HG02588 (cell line): Measurements from ENCODE around the gene SPDL1.

ENCODE experiments used
- ATAC-seq: cut with Tn5 transposase; IDR thresholded peaks from one replicate; pipeline ENCODE4 v1.9.1; 2021; ENCODE audit warnings: mild to moderate bottlenecking, moderate library complexity; ENCODE audit not compliant: unreplicated experiment

The SPDL1 gene

GRCh38 chr5:169628892-169629291 is 45.3 kb downstream of the SPDL1 start:
- no peak for ATAC-seq

GRCh38 chr5:169629847-169630548 is 46.4 kb downstream of the SPDL1 start:
- ATAC-seq = no peak

- ATAC-seq = no peak
These were observed 47.8 kb downstream of the SPDL1 start for GRCh38 chr5:169631360-169631759.

GRCh38 chr5:169632946-169633345 is 49.4 kb downstream of the SPDL1 start:
- ATAC-seq = no peak

DNA sequence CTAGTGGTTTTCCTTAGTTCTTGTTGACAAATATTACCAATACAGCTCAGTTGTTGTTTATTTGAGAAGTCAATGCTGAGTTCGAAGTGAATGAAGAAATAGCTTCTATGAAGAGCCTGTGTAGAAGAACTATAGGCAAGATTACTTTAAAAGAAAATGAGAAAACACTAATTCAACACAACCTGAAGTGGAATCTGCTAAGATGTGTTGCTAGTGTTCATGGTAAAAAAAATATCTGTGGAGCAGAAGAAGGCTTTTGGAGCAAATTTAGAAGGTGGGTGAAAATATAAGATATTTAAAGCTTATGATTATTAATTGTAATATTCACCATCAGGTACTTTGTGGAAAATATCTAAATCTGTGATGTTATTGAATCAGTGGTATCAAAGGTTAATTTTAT is 51.0 kb downstream of the SPDL1 start:
- no peak for ATAC-seq

DNA sequence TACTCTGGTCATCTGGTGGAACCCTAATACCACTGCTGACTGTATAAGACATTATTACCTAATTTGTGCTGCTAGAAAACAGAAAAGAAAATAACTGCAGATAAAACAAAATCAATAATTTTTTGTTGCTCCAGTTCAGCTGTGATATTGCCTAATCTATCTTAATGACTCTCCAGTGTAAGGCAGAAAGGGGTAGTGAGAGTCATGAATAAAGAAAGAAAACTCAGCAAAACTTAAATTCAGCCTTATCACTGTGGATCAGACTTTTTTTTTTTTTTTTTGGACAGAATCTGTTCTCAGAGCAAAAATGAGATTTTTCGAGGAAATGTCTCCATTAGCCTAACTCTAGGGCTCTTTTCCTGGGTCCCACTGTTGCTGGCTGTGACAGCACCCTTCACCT is 52.4 kb downstream of the SPDL1 start:
- ATAC-seq = no peak

DNA sequence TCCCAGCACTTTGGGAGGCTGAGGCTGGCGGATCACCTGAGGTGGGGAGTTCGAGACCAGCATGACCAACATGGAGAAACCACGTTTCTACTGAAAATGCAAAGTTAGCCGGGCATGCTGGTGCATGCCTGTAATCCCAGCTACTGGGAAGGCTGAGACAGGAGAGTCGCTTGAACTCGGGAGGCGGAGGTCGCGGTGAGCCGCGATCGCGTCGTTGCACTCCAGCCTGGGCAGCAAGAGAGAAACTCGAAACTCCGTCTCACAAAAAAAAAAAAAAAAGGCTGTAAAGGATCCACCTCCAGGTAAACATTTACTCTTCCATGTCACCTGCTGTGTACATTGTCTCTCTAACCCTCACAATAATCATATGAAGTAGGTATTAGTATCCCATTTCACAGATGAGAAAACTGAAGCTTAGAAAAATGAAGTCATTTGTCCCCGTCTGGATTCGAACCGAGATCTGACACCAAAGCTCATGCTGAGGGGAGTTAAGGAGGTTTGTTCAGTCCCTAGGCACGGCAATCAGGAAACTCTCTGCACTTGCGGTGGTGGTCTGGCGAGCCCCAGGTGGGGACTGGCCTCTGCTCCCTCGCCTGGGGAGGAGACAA is 53.0 kb downstream of the SPDL1 start:
- ATAC-seq = no peak

DNA sequence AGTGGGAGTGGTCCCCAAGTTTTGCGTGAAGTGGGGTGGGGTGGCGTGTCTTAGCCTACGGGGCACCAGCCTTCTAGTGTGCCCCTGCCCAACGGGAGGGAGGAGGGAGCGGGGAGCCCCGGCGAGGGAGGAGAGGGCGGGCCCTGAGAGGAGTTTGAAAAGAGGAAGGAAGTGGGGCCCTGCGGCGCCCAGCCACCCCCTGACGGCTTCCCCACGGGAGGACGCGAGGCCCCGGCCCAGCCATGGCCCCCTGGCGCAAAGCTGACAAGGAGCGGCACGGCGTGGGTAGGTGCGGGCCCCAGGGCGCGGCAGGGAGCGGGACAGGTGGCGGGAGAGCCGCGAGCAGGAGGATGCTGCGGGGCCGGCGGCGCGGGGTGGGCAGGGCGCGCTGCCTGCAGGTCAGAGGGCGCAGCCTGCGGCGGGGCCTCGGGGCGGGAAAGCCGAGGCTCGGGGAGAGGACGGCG is 53.5 kb downstream of the SPDL1 start, which contains the start of gene DOCK2:
TSS of gene DOCK2 (plus strand) at position 191 of the 464 bp plus-strand sequence. CDS start at position 243, 52 bp downstream.
- peak; percentile 91 for ATAC-seq

DNA sequence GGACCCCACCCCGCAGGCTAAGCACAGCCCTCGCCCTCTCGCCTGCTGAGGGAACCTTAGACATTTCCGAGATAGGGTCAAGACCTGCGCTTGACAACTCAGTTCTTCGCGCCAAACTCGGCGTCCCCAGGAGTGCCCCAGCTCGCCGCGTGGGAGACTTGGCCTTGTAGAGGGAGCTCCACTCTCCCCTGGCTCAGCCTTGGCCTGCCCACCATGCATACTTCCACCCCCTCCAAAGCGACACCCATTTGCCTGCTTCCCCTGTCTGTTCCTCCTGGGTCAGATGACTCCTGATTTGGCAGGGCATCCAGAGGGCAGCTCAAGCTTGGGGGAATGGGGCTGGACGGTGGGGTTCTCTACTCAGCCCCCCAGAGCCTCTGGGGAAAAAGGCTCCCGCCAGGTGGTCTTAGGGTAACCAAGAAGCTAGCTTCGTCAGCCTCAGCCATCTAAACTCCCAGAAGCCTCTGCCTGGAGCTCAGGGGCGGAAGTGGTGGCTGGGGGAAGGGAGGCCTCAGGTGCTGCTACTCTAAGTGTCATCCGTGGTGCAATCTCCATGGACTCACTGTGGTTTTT is 54.1 kb downstream of the SPDL1 start:
- ATAC-seq = peak; percentile 52

DNA sequence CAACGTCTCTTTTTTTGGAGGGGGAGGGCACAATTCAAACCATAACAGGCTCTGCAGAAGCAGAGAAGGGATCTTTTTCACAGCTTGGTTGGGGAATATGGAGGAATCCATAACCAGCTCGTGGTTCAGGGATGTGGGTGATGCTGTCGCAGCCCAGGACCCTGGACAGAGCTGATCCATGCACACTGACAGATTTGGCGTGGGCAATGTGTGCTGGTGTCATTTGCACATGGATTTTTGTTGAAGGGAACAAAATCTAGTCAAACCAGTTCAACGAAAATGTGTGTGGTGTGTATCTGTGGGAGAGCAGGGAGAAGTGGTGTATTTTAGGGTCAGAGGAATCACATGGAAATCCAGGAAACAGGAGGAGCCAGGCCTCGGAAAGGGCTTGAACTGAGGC is 57.7 kb downstream of the SPDL1 start:
- no peak for ATAC-seq

DNA sequence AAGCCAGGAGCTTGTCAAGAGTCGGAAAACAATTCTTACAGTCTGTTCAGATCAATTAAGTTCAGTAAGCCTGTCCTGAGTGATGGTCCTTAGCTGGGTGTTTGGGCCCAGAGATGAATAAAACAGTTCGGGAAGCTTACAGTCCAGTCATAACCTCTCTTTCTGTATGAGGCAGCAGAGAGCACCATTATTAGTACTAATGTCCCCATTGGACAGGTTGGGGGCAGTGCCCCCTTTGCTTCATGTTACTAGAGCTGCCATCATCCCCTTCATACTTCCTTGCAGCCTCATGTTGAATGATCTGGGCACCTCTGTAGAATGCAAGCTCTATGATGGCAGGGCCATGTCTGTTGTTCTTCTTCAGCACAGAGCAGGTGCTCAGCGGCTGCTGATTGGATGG is 63.3 kb downstream of the SPDL1 start:
- ATAC-seq = peak; percentile 31

DNA sequence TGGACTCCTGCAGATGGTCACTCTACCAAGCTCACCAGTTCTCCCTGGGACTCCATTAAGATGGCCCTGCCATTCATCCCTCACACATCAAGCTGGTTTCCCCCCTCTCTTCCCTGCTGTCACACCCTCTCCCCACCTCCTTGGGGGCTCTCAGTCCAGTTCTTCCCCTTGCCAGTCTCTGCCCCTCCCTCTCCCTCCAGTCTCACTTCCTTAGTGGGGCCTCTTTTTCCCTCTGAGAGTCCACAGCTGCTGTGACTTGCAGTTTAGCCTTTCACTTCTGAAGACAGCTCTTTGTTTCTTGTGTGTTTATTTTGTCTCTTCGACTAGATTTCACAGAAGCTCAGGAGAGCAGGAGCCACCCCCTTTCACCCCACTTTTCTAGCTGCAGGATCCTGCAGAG is 64.0 kb downstream of the SPDL1 start:
- peak; percentile 39 for ATAC-seq

- no peak for ATAC-seq
These were observed 65.2 kb downstream of the SPDL1 start for GRCh38 chr5:169648725-169649310.

GRCh38 chr5:169649486-169649885 is 65.9 kb downstream of the SPDL1 start:
- no peak for ATAC-seq

DNA sequence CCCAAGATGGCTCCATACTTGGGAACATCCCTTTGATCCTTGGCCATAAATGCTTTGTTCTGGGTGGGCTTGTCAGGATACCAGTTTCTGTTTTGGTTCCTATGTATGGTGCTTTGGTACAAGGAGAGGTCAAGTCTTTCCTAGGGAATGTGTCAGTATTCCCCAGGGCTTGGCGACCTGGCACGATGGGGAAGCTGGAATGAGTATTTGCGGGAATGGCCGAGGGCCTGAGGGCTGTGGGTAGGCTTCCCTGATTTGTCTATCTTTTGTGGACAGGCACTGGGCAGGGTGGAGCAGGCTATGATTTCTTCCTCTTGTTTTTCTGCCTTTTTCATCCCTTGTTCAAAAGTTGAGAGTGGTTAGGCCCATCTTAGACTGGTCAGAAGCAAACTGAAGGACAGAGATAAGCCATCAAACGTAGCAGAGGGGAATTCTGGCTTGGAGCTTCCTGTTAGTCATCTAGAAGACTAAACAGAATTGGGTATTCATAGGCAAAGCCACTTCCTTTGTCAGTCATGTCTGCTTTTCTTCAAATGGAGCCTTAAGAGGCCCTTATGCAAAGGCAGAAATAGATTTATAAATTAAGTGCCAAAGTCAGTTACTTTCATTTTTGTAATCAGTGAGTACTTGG is 67.2 kb downstream of the SPDL1 start:
- ATAC-seq = peak; percentile 47

DNA sequence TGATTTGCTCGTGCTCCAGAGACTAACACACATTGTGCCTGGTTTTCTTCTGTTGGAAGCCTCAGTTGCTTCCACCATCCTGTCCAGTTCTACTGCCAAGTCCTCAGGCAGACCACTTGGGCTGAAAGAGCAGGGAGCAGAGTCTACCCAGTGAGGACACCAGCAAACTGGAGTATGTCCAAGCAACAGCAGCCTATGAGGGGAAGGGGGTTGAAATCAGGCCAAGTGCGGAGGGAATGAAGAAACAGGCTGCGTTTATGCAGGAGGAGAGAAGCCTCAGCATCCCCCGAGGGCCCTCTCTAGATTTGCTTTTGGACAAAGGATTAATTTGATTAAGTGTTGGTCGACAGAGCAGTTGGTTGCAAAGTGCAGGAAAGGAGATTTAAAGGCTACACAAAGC is 68.0 kb downstream of the SPDL1 start:
- ATAC-seq = no peak

DNA sequence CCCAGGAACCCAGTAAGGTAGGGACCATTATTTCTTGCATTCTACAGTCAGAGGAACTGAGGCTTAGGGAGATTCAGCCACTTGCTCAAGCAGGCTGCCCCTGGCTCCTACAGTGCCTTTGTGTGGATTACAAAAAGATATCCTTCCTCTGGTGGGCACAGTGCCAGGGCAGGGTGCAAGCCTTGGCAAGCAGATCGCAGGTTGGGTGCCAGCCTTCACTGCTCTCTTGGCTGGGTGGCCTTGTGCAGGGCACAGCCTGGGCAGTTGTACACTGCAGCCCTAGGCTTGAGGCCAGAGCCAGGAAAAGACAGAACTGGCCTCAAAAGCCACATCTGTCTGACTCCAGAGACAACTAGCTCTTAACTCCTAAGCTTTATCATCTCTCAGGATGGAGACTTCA is 68.5 kb downstream of the SPDL1 start:
- no peak for ATAC-seq

- no peak for ATAC-seq
These were observed 69.5 kb downstream of the SPDL1 start for GRCh38 chr5:169653091-169653490.
